IPS-18a (cell line): ENCODE results near the gene KPNA5.
A peak's percentile ranks its signal among the peaks of the same experiment; 100 is the strongest.
"Not testable (repeated sequence)": the region's sequence is repeated elsewhere in the genome, so short reads cannot be mapped to it uniquely, and the experiment has no call there.

Experiments used
- H3K27ac ChIP-seq: one replicate; pipeline ENCODE4 v1.5.1; 2013; ENCODE audit warnings: low read length
- H3K27me3 ChIP-seq: one replicate; pipeline ENCODE4 v1.6.1; 2013; ENCODE audit warnings: mild to moderate bottlenecking, low read length; ENCODE audit not compliant: control insufficient read depth, insufficient read depth
- H3K36me3 ChIP-seq: one replicate; pipeline ENCODE4 v1.6.1; 2013; ENCODE audit warnings: low read depth, low read length; ENCODE audit not compliant: control insufficient read depth
- H3K4me1 ChIP-seq: one replicate; pipeline ENCODE4 v1.6.1; 2013; ENCODE audit warnings: low read depth, low read length; ENCODE audit not compliant: control insufficient read depth
- H3K4me3 ChIP-seq: one replicate; pipeline ENCODE4 v1.5.1; 2013; ENCODE audit warnings: low read length
- H3K9ac ChIP-seq: one replicate; pipeline ENCODE4 v1.6.1; 2013; ENCODE audit warnings: mild to moderate bottlenecking, low read length, moderate library complexity
- H3K9me3 ChIP-seq: one replicate; pipeline ENCODE4 v1.6.1; 2013; ENCODE audit warnings: low read depth, low read length; ENCODE audit not compliant: control insufficient read depth

KPNA5 gene

DNA sequence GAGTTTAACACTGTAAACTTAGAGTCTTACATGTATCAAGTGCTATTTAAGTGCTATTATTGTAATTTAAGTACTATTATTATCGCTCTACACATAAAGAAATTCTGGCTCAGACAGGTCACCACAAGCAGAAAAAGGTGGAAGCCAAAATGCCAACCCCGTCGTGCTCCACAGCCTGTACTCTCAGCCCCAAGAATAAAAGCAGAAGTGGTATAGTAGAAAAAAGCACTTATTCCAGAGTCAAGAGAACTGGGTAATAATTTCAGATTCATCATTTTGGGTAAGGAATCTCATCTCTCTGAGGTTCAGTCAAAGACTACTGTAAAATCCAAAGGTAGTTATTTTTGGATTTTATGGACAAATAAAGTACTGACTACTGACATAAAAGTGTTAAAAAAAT lies 13.4 kb upstream of the KPNA5 start:
- Histone ChIP-seq H3K36me3 (no peaks in the 10 kb centered on the region), H3K9me3 (no peaks in the 10 kb centered on the region), H3K27me3 (no peaks in the 10 kb centered on the region), H3K4me1 (peaks cover 3% of the 10 kb centered on the region), H3K27ac (no peak overlapping the region), H3K4me3 (peak overlapping the region; percentile 88), H3K9ac (peak overlapping the region; percentile 85)

DNA sequence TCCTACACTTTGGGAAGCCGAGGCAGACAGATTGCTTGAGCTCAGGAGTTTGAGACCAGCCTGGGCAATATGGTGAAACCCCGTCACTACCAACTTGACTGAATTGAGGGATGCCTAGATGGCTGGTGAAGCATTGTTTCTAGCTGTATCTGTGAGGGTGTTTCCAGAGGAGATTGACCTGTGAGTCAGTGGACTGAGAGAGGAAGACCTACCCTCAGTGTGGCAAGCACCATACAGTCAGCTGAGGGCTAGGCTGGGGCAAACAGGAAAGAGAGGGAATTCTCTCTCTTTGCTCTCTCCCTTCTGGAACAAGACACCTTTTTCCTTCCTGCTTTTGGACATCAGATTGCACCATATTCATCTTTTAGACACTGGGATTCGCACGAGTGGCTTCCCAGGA lies 8.7 kb upstream of the KPNA5 start:
- no peaks in the 10 kb centered on the region for H3K36me3 ChIP-seq
- no peaks in the 10 kb centered on the region for H3K9me3 ChIP-seq
- H3K4me1 ChIP-seq = peaks cover 3% of the 10 kb centered on the region
- no peak overlapping the region for H3K9ac ChIP-seq
- no peak overlapping the region for H3K27ac ChIP-seq
- H3K27me3 ChIP-seq = no peaks in the 10 kb centered on the region
- H3K4me3 ChIP-seq = no peak overlapping the region

- Histone ChIP-seq H3K4me3 (no peak overlapping the region), H3K27ac (no peak overlapping the region), H3K27me3 (no peaks in the 10 kb centered on the region), H3K9ac (no peak overlapping the region), H3K36me3 (no peaks in the 10 kb centered on the region), H3K9me3 (no peaks in the 10 kb centered on the region), H3K4me1 (no peaks in the 10 kb centered on the region)
These were observed 5.0 kb upstream of the KPNA5 start for GRCh38 chr6:116676021-116676420.

DNA sequence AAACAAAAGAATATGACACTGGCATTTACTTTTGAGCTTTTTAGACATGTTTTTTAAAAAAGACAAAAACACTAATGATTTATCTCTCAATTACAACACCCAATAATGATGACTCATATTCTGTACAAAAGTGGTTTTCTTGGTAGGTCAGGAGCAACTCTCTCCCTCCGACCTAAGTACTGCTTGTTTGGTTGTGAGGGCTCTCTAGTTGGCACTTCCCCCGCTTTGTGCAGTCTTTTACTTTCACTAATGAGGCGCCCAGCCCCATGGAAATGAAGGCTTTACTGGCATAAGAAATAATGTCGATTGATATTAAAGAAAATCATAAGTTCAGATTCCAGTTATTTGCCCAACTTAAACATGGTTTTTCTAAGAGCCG lies 1.3 kb downstream of the KPNA5 start:
- Histone ChIP-seq H3K9me3 (no peaks in the 10 kb centered on the region), H3K4me3 (peak overlapping the region; percentile 98), H3K27me3 (no peaks in the 10 kb centered on the region), H3K36me3 (peaks cover 4% of the 10 kb centered on the region), H3K9ac (peak overlapping the region; percentile 48), H3K4me1 (peaks cover 3% of the 10 kb centered on the region), H3K27ac (no peak overlapping the region)

- H3K27me3 ChIP-seq = no peaks in the 10 kb centered on the region
- H3K4me1 ChIP-seq = peaks cover 3% of the 10 kb centered on the region
- H3K9me3 ChIP-seq = no peaks in the 10 kb centered on the region
- no peak overlapping the region for H3K27ac ChIP-seq
- no peak overlapping the region for H3K4me3 ChIP-seq
- peaks cover 11% of the 10 kb centered on the region for H3K36me3 ChIP-seq
- no peak overlapping the region for H3K9ac ChIP-seq
These were observed 4.5 kb downstream of the KPNA5 start for GRCh38 chr6:116685437-116685993.

GRCh38 chr6:116686475-116687101 lies 5.6 kb downstream of the KPNA5 start:
- H3K4me1 ChIP-seq, H3K27me3 ChIP-seq, H3K27ac ChIP-seq, H3K9ac ChIP-seq, H3K9me3 ChIP-seq, H3K4me3 ChIP-seq: not testable (repeated sequence)
- H3K36me3 ChIP-seq = peaks cover 13% of the 10 kb centered on the region

DNA sequence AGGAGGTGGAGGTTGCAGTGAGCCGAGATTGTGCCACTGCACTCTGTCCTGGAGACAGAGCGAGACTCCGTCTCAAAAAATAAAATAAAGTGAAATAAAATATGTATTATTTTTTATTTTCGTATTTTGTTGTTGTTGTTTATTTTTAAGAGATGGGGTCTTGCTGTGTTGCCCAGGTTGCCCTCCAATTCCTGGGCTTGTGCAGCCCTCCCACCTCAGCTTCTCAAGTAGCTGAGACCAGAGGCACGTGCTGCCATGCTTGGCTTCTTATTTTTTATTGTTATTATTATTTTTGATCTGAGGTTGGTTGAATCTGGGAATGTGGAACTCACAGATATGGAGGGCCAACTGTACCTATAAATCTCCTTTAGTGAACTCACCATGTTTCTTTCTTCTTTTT lies 10.1 kb downstream of the KPNA5 start:
- no peaks in the 10 kb centered on the region for H3K9me3 ChIP-seq
- H3K27me3 ChIP-seq = no peaks in the 10 kb centered on the region
- no peak overlapping the region for H3K4me3 ChIP-seq
- no peak overlapping the region for H3K9ac ChIP-seq
- H3K27ac ChIP-seq = no peak overlapping the region
- peaks cover 9% of the 10 kb centered on the region for H3K36me3 ChIP-seq
- H3K4me1 ChIP-seq = no peaks in the 10 kb centered on the region

GRCh38 chr6:116692873-116693272 lies 11.9 kb downstream of the KPNA5 start:
- H3K27me3 ChIP-seq, H3K27ac ChIP-seq, H3K9ac ChIP-seq, H3K4me1 ChIP-seq, H3K9me3 ChIP-seq, H3K4me3 ChIP-seq: not testable (repeated sequence)
- H3K36me3 ChIP-seq = peaks cover 17% of the 10 kb centered on the region

DNA sequence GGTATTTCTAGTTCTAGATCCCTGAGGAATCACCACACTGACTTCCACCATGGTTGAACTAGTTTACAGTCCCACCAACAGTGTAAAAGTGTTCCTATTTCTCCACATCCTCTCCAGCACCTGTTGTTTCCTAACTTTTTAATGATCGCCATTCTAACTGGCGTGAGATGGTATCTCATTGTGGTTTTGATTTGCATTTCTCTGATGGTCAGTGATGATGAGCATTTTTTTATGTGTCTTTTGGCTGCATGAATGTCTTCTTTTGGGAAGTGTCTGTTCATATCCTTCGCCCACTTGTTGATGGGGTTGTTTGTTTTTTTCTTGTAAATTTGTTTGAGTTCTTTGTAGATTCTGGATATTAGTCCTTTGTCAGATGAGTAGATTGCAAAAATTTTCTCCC lies 12.3 kb downstream of the KPNA5 start:
- H3K27me3 ChIP-seq, H3K9me3 ChIP-seq, H3K4me1 ChIP-seq, H3K9ac ChIP-seq, H3K4me3 ChIP-seq, H3K27ac ChIP-seq: not testable (repeated sequence)
- peaks cover 17% of the 10 kb centered on the region for H3K36me3 ChIP-seq

DNA sequence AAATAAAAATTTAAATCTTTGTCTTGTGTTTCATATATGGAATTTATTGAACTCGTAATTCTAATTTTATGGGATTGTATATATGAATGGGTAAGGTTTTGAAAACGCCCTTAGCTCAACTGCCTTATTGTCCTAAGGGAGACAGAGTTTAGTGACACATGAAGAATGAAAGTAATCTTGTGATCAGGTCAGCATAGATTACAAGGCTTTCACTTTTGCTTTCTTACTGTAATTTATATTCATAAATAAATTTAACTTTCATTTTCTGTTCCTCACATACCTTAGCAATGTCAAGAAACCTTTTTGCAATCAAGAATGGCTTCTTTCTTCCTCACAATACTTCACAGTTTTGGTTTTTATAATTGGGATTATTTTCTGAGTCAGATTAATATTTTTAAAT lies 14.4 kb downstream of the KPNA5 start:
- Histone ChIP-seq H3K36me3 (peaks cover 25% of the 10 kb centered on the region), H3K27ac (no peak overlapping the region), H3K27me3 (no peaks in the 10 kb centered on the region), H3K9ac (no peak overlapping the region), H3K9me3 (no peaks in the 10 kb centered on the region), H3K4me1 (no peaks in the 10 kb centered on the region), H3K4me3 (no peak overlapping the region)

DNA sequence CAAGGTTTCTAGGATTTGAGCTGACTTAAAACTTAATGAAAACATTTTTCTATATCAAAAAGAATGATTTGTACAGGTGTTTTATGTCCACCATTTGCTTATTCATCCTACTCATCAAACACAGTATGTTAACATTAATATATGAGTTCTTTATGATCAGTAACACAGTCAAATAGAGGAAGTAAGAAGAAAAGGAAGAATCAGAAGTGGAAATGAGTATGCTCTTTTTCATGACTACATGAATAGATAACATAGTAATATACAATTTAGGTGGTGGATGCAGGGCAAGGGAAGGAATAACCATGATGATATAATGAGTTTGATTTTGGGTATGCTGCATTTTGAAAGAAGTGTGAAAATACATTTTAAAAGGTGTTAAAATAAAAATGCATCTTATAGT lies 16.5 kb downstream of the KPNA5 start:
- H3K9me3 ChIP-seq = no peaks in the 10 kb centered on the region
- H3K36me3 ChIP-seq = peaks cover 31% of the 10 kb centered on the region
- no peak overlapping the region for H3K4me3 ChIP-seq
- H3K4me1 ChIP-seq = no peaks in the 10 kb centered on the region
- H3K9ac ChIP-seq = no peak overlapping the region
- H3K27ac ChIP-seq = no peak overlapping the region
- H3K27me3 ChIP-seq = no peaks in the 10 kb centered on the region

GRCh38 chr6:116703888-116704287 lies 22.9 kb downstream of the KPNA5 start:
- H3K4me1 ChIP-seq, H3K9ac ChIP-seq, H3K4me3 ChIP-seq, H3K27me3 ChIP-seq, H3K9me3 ChIP-seq, H3K27ac ChIP-seq: not testable (repeated sequence)
- H3K36me3 ChIP-seq = peaks cover 47% of the 10 kb centered on the region
